Spleen (tissue), 7 donors: ENCODE results near the gene KDM3B.

ENCODE experiments used
- CTCF ChIP-seq, 11 experiments: fragments of 200-600 bp in 7 of 11; fragments of 450-650 bp in 4 of 11; sonication (generic) in 4 of 11; IDR thresholded peaks in 8 of 11; conservative IDR thresholded peaks in 3 of 11; 1 replicate in 7 of 11; 2 replicates in 4 of 11; pipeline versions ENCODE4 v1.4.0 to v1.8.0; 2016 to 2021; ENCODE audit warnings: antibody characterized with exemption in 11 of 11, inconsistent platforms in 4 of 11, mild to moderate bottlenecking in 1 of 11
- POLR2A ChIP-seq, 3 donors: fragments of 450-650 bp; IDR thresholded peaks; one replicate each; pipeline ENCODE4 v1.5.1; 2017; ENCODE audit warnings: antibody characterized with exemption in 3 of 3, mild to moderate bottlenecking in 1 of 3
- donor health status: DM: no; HTN: no; CAD: no; lungs with moderate emphysema.
- donor health status: DM: no; HTN: no; CAD: no.
- donor health status: DM: no; HTN: no; CAD: no.

- TF ChIP-seq CTCF (IDR thresholded peaks at IDR 0.05 in 8 of 11, conservative IDR thresholded peaks at IDR 0.05 in 3 of 11), result no peak
- no peak for TF ChIP-seq POLR2A (IDR thresholded peaks at IDR 0.05)
Observed at GRCh38 chr5:138372653-138373052, 20.2 kb downstream of the KDM3B start.
